Hematopoietic multipotent progenitor cell treated with erythropoietin and hydrocortisone succinate and interleukin-3 and kit ligand, for 17 days (in vitro differentiated cells): ENCODE measurements around the gene FOSL1.
A peak's percentile ranks its signal among the peaks of the same experiment; 100 is the strongest.

Experiments
- DNase-seq: peaks from one replicate; pipeline ENCODE4 v3.0.0-alpha.2; 2015; ENCODE audit warnings: low spot score

The FOSL1 gene

DNA sequence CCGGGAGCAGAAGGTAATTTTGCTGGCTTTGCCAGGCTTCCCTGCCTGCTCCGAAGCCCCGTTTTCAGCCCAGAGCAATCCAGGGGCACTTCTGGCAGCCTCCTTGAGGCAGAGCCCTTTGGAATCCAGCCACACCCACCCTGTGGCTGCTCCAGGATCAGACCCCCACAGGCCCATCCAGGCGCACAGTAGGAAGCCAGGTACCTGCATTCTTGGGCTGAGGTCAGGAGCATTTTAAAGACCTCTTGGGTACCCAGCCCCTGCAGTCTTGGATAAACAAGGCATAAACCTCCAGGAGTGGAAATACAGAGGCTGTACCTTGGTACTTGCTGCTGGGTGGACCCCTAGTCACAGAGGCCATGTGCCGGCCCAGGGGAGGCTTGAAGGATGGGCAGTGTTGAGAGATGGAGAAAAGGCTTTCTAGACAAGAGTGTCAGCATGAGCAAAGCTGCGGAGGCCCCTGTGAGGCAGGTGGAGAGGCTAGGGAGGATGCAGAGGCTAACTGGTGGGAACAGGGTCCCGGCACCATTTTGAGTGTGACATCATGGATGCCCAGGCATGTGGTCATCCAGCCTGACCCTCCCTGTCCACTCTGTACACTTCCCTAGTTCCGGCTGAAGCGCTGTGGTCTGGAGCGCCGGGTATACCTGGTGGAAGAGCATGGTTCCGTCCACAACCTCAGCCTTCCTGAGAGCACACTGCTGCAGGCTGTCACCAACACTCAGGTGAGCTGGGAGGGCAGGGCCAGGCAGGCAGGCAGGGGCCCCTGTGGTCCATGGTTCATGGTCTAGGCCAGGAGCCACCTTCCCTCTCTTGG is 36.1 kb downstream of the FOSL1 start:
- no peak for DNase-seq

DNA sequence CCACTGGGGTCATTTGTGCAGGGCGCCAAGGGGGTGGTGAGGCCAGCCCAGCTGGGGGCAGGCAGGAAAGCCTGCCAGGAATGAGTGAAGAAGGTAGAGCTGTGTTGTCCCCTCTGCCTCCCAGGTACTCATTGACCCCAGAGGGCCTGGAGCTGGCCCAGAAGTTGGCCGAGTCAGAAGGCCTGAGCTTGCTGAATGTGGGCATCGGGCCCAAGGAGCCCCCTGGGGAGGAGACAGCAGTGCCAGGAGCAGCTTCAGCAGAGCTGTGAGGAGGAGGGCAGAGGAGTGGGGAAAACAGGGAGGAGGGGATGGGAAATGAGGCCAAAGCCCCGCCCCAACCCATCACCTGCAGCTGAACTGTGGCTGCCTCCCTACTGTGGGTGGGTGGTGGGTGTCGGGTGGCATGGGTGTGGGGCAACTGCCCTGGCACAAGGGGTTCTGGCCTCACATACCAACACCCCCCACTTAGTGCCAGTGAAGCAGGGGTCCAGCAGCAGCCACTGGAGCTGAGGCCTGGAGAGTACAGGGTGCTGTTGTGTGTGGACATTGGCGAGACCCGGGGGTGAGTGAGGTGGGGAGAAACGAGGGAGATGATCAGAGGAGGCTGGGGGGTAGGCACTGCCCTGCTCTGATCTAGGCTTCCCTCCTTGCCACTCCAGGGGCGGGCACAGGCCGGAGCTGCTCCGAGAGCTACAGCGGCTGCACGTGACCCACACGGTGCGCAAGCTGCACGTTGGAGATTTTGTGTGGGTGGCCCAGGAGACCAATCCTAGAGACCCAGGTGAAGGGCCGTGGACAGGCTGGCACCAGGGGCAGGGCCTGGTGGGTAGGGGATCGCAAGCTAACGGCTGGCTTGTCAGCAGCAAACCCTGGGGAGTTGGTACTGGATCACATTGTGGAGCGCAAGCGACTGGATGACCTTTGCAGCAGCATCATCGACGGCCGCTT is 37.0 kb downstream of the FOSL1 start:
- no peak for DNase-seq

GRCh38 chr11:65862191-65862735 is 37.9 kb downstream of the FOSL1 start:
- no peak for DNase-seq

GRCh38 chr11:65861533-65862183 is 38.5 kb downstream of the FOSL1 start:
- DNase-seq: no peak

DNA sequence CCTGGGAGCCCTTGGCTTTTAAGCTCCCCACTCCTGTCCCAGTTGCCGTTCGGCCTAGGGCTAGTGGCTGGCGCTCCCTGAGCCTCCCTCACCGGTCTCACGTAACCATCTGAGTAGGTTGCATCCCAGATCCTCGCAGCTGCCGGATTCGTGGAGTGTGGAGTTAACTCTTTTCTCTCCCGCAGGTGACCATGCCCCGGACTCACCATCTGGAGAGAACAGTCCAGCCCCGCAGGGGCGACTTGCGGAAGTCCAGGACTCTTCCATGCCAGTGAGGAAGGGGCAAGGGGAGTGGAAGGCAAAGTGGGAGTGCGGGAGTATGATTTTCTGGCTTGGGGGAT is 39.1 kb downstream of the FOSL1 start:
- no peak for DNase-seq

GRCh38 chr11:65860278-65861164 is 39.7 kb downstream of the FOSL1 start, which contains the start of gene MUS81:
MUS81 (plus strand) TSS chr11:65860433; CDS start chr11:65860754, 321 bp downstream.
- peak; percentile 99 for DNase-seq

GRCh38 chr11:65859812-65860277 is 40.3 kb downstream of the FOSL1 start:
- no peak for DNase-seq

DNA sequence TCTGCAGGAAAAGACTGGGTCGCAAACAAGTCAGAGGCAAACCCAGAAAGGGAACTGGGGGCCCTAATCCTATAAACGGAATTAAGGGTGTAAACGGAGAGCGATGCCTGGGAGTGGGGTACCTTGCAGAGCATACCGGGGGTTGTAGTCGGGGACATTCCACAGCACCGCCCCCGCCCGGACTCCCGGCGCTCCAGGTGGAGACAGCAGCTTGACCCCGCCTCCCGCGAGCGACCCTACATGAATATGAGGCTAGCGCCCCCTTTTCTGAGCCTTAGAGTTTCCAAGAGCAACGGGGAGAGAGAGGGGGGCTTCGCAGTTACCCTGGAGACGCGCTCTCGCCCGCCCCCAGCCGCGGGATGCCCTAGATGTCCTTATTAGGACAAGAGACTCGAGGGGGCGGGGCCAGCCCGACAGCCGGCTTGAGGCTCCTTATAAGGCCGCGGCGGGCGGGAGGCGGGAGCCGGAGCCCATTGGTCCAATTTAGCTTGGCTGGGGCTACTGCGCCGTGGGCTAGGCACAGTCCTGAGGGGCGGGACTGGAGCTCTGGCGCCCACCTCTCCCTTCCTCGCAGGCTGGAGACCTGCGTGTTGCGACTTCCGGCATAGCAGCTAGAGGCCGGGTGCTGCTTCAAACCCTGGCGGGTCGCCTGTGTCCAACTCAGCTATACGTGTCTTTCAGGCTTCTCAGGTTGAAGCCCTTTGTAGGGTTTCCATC is 40.9 kb downstream of the FOSL1 start:
- peak; percentile 94 for DNase-seq

GRCh38 chr11:65858681-65859087 is 41.5 kb downstream of the FOSL1 start:
- no peak for DNase-seq

DNA sequence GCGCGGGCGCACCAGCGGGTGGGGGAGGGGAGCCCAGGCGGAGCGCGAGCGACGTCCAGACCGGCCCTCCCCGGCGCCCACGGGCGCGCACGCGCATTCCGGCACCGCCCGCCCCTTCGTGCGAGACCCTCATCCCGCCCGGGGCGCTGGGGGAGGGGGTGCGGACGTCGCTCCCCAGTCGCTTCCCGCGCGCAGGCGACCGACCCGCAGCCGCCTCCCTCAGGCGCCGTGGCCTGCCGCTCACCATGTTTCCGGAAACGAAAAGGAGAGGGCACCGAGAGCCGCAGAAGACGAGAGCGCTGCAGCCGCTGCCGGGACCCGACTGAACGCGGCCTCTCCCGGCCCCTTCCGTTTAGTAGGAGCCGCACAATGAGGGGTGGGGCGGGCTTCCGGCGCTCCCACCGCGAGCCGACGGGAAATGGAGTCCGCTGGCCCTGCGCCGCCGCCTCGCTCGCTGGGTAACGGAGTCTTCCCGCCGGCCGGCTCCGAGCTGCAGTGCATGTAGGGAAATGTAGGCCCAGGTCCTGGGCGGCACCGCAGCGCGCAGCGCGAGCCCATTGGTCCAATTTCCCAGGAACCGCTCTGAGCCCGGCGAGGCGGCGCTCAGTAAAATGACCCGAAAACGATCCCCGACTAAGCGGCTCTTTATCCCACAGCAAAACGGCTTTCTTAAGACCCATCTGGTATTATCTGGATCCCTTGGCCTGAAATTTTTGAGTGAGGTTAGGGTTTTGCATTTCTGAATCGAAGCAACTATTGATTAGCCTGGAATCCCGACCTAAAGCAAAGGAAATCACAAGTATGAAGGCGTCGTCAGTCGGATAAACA is 42.1 kb downstream of the FOSL1 start, which contains the start of gene CFL1:
TSS of gene CFL1 (minus strand) at position 328 of the 828 bp plus-strand sequence. CDS start at position 247, 81 bp downstream.
- DNase-seq: peak; percentile 87

DNA sequence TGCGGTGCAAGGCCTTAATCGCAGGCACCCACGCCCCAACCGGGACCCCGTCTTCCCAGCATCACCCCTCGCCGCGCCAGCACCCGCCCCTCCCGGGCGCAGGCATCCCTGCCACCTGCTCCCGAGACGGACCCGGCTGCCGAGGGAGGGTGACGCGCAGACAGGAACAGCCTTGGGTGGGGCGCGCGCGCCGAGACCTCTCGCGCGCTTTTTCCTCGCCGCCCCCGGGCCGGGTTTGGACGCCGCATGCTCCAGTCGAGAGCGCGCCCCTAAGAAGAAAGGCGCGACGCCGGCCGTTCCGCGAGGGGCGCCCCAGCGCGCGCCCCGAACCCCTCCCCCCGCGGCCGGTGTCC is 42.7 kb downstream of the FOSL1 start:
- peak; percentile 58 for DNase-seq

- DNase-seq: peak; percentile 66
Observed at GRCh38 chr11:65856689-65857499, 43.3 kb downstream of the FOSL1 start.

DNA sequence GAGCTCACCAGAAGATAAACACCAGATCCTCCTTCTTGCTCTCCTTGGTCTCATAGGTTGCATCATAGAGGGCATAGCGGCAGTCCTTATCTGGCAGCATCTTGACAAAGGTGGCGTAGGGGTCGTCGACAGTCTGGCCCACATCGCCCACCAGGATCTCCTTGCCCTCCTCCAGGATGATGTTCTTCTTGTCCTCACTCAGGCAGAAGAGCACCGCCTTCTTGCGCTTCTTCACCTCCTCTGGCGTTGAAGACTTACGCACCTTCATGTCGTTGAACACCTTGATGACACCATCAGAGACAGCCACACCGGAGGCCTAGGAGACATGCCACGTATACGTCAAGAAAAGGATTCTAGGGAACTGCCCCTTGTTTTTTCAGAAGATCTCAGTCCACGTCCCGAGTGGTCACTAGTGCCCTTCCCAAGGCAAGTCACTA is 44.2 kb downstream of the FOSL1 start:
- DNase-seq: no peak

DNA sequence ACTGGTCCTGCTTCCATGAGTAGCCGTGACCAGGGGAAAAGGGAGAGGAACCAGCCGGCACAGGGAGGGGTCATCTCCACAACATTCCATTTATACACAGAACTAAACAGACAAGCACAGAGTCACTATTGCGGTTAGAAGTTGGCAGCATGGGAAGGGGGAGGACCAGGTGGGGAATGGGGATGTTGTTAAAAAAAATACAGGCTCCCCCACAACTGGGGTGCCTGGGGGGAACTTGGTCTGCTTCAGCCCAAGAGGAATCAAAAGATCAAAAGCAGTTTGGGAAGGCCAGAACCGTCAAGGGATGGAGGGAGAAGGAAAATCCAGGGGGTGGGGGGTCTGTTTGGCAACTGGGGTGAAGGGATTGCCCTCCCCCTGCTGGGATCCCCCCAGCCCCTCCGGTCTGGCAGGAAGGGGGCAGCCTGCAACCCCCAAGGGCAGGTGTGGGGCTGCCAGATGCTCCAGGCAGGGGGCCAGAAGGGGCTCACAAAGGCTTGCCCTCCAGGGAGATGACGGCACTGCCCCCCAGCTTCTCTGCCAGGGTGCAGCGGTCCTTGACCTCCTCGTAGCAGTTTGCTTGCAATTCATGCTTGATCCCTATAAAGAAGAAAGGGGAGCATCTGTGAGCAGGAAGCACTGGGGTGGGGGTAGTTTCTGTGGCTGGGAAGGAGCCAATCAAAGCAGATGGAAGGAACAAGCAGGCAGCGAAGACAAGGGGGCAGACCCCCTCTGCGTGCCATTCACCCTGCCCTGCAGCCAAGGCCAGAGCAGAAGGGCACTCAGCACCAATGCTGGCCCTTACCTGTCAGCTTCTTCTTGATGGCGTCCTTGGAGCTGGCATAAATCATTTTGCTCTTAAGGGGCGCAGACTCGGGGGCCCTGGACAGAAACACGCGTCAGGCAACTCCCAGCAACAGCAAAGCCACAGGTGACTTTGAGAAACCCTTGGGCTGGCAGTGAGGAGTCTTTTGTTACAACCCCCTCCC is 45.0 kb downstream of the FOSL1 start:
- no peak for DNase-seq

- DNase-seq: no peak
Observed at GRCh38 chr11:65854161-65854592, 46.0 kb downstream of the FOSL1 start.

GRCh38 chr11:65853246-65853979 is 46.8 kb downstream of the FOSL1 start:
- DNase-seq: no peak
